GM12878 (cell line): Measurements from ENCODE around the gene SSBP2. TPM values are rescaled to one million over a fixed set of nuclear protein-coding genes. Genes with fewer than 3 reads are reported as not detected.

Experiments
- ATAC-seq: fragments of 200-7000 bp; cut with Tn5 transposase; 3 replicates; pipeline ENCODE4 v1.9.1; 2020; ENCODE audit warnings: mild to moderate bottlenecking, moderate library complexity
- BruUV-seq: library from RNA; stranded (reverse); fragments of 400-500 nt; replicated peaks from 2 replicates; lab custom pipeline; 2021; lab: Mats Ljungman, UMichigan
- CTCF ChIA-PET: fragments of 300-600 bp; sonication (Branson Sonifier 250); formaldehyde crosslinking; extraction: SDS; loops from one replicate; lab custom pipeline; 2021; ENCODE audit warnings: inconsistent platforms; lab: Yijun Ruan, JAX
- POLR2A ChIA-PET: fragments of 350-600 bp; formaldehyde crosslinking; extraction: SDS; loops from one replicate; lab custom pipeline; 2021; ENCODE audit warnings: inconsistent platforms; lab: Charles Lee
- RAD21 ChIA-PET: fragments of 300-600 bp; sonication (Branson Sonifier 250); formaldehyde crosslinking; loops from one replicate; lab custom pipeline; 2023; ENCODE audit warnings: antibody characterized with exemption; ENCODE audit not compliant: unreplicated experiment; lab: Charles Lee
- SMC1A ChIA-PET: fragments of 300-600 bp; sonication (Branson Sonifier 250); formaldehyde crosslinking; loops from one replicate; lab custom pipeline; 2023; ENCODE audit not compliant: unreplicated experiment, uncharacterized antibody; lab: Charles Lee
- DNase-seq: peaks from one replicate; pipeline ENCODE4 v3.0.0-alpha.2; 2011; ENCODE audit warnings: low read depth, low spot score
- FAIRE-seq: peaks from 3 replicates; lab custom pipeline; 2011; peaks lifted over from hg19 to GRCh38; lab: Jason Lieb, UNC
- H2AFZ ChIP-seq: 2 replicates; pipeline ENCODE4 v1.6.0; 2011; ENCODE audit warnings: low read depth, low read length, control low read depth; ENCODE audit not compliant: control insufficient read depth
- H3K27ac ChIP-seq: 2 replicates; pipeline ENCODE4 v1.5.1; 2011; ENCODE audit warnings: control low read depth; ENCODE audit not compliant: control insufficient read depth, insufficient read depth
- H3K27me3 ChIP-seq, 2 experiments: replicated peaks in 1 of 2; 2 replicates each; pipeline versions ENCODE4 v1.6.0 to v1.6.1; 2011; ENCODE audit warnings: low read length in 1 of 2; ENCODE audit not compliant: control insufficient read depth in 2 of 2, insufficient read depth in 2 of 2
- H3K36me3 ChIP-seq, 2 experiments: 2 replicates each; pipeline ENCODE4 v1.5.1; 2011; ENCODE audit warnings: low read length in 1 of 2; ENCODE audit not compliant: control insufficient read depth in 2 of 2, insufficient read depth in 2 of 2
- H3K4me1 ChIP-seq: 2 replicates; pipeline ENCODE4 v1.6.1; 2011; ENCODE audit warnings: mild to moderate bottlenecking, low read length, moderate library complexity, mixed read lengths; ENCODE audit not compliant: control insufficient read depth, insufficient read depth
- H3K4me2 ChIP-seq: 2 replicates; pipeline ENCODE4 v1.6.0; 2011; ENCODE audit warnings: control low read depth; ENCODE audit not compliant: control insufficient read depth, insufficient read depth
- H3K4me3 ChIP-seq: fragments of 200-600 bp; sonication (generic); 2 replicates; pipeline ENCODE4 v1.5.1; 2016
- H3K79me2 ChIP-seq: 2 replicates; pipeline ENCODE4 v1.6.0; 2011; ENCODE audit warnings: low read length; ENCODE audit not compliant: control insufficient read depth, insufficient read depth
- H3K9ac ChIP-seq: 2 replicates; pipeline ENCODE4 v1.8.0; 2011; ENCODE audit warnings: low read length, control low read depth, mixed read lengths; ENCODE audit not compliant: control insufficient read depth, insufficient read depth
- H3K9me3 ChIP-seq: replicated peaks from 3 replicates; pipeline ENCODE4 v1.5.1; 2011; ENCODE audit warnings: mild to moderate bottlenecking, low read length; ENCODE audit not compliant: control insufficient read depth, insufficient read depth
- H4K20me1 ChIP-seq: 2 replicates; pipeline ENCODE4 v1.6.0; 2011; ENCODE audit not compliant: control insufficient read depth, insufficient read depth
- HCFC1 ChIP-seq: fragments of 150-350 bp; IDR thresholded peaks from 2 replicates; pipeline ENCODE4 v1.6.1; 2014; ENCODE audit warnings: low read length
- HDAC6 ChIP-seq: fragments of 200-600 bp; sonication (generic); IDR thresholded peaks from one replicate; pipeline ENCODE4 v1.8.0; 2017; ENCODE audit warnings: antibody characterized with exemption; ENCODE audit not compliant: unreplicated experiment
- KAT2A ChIP-seq: conservative IDR thresholded peaks from 2 replicates; pipeline ENCODE4 v1.6.1; 2011; ENCODE audit warnings: low read depth, low read length; ENCODE audit not compliant: control insufficient read depth
- MEF2A ChIP-seq: IDR thresholded peaks from 2 replicates; pipeline ENCODE4 v1.6.1; 2011; ENCODE audit warnings: low read depth, mild to moderate bottlenecking, low read length, moderate library complexity; ENCODE audit not compliant: insufficient read depth
- MTA3 ChIP-seq: IDR thresholded peaks from 2 replicates; pipeline ENCODE4 v1.6.1; 2012; ENCODE audit warnings: low read length, inconsistent platforms, borderline replicate concordance
- PAX5 ChIP-seq: IDR thresholded peaks from 2 replicates; pipeline ENCODE4 v1.6.1; 2011; ENCODE audit warnings: low read depth, low read length, borderline replicate concordance
- RBBP5 ChIP-seq: fragments of 200-600 bp; sonication (generic); conservative IDR thresholded peaks from 2 replicates; pipeline ENCODE4 v1.6.1; 2016
- RCOR1 ChIP-seq: conservative IDR thresholded peaks from 2 replicates; pipeline ENCODE4 v1.6.1; 2012; ENCODE audit warnings: low read depth, low read length, improper control_type of control experiment
- SMAD5 ChIP-seq: IDR thresholded peaks from 2 replicates; pipeline ENCODE4 v1.6.1; 2016; ENCODE audit warnings: antibody characterized with exemption, low read depth
- WGBS: methylation state at CpG from one replicate; pipeline ENCODE4 v1.1.6; 2016; ENCODE audit warnings: low lambda C conversion rate; ENCODE audit not compliant: insufficient replicate concordance, insufficient coverage; ENCODE audit errors: missing lambda C conversion rate; 5-methylcytosine and 5-hydroxymethylcytosine counted together
- in situ Hi-C: fragments of 300-500 bp; cut with MboI; formaldehyde crosslinking; loops from 9 replicates; pipeline ENCODE4 v1.14.3; 2018; ENCODE audit warnings: mixed read lengths
- intact Hi-C: fragments of 100-400 bp; cut with micrococcal nuclease; formaldehyde crosslinking; loops from one replicate; pipeline ENCODE4 v1.14.2; 2022; ENCODE audit not compliant: unreplicated experiment
- polyA plus RNA-seq, 11 experiments: library from polyadenylated mRNA; depleted of rRNA in 4 of 11; unstranded in 6 of 11; stranded (reverse) in 5 of 11; fragments of >200 nt; fragmentation: Nextera tagmentation in 4 of 11; fragmentation: Illumina TruSeq in 1 of 11; extraction: Ambion mirVana in 4 of 11; extraction: Trizol in 1 of 11; gene quantifications; 1 replicate in 1 of 11; 2 replicates in 10 of 11; pipeline versions ENCODE4 v1.2.1 to v1.2.3, GENCODE V29; 2011 to 2016; ENCODE audit warnings: inconsistent platforms in 2 of 11, missing spikeins in 2 of 11, low read depth in 1 of 11
- total RNA-seq, 4 experiments: library from RNA; depleted of rRNA in 3 of 4; stranded (reverse); fragments of >200 nt in 3 of 4; fragmentation: Illumina TruSeq in 1 of 4; extraction: Trizol in 1 of 4; gene quantifications; 2 replicates each; pipeline versions ENCODE4 v1.2.1 to v1.2.3, GENCODE V29; 2013 to 2021
- TF ChIP-seq, protein P1 (sequence below): fragments of 450-650 bp; IDR thresholded peaks from 2 replicates; pipeline ENCODE4 v1.6.1; 2017; ENCODE audit warnings: mild to moderate bottlenecking, moderate library complexity
- TF ChIP-seq, protein P2 (sequence below): fragments of 450-650 bp; IDR thresholded peaks from 2 replicates; pipeline ENCODE4 v1.6.1; 2018; ENCODE audit warnings: mild to moderate bottlenecking, low read depth, moderate library complexity; ENCODE audit not compliant: partially characterized antibody
- TF ChIP-seq, protein P3 (sequence below): IDR thresholded peaks from 2 replicates; pipeline ENCODE4 v1.6.1; 2011; ENCODE audit warnings: low read depth, low read length, improper control_type of control experiment, borderline replicate concordance
- TF ChIP-seq, protein P4 (sequence below): fragments of 450-650 bp; conservative IDR thresholded peaks from 2 replicates; pipeline ENCODE4 v1.6.1; 2017; ENCODE audit warnings: mild to moderate bottlenecking, moderate library complexity

Gene SSBP2
- total and polyA plus RNA-seq, 10 of the 15 experiments (the other 5 are each of a cell fraction or from before 2014, with no cell fraction given) = 52.2 to 132 (median 110) TPM

DNA sequence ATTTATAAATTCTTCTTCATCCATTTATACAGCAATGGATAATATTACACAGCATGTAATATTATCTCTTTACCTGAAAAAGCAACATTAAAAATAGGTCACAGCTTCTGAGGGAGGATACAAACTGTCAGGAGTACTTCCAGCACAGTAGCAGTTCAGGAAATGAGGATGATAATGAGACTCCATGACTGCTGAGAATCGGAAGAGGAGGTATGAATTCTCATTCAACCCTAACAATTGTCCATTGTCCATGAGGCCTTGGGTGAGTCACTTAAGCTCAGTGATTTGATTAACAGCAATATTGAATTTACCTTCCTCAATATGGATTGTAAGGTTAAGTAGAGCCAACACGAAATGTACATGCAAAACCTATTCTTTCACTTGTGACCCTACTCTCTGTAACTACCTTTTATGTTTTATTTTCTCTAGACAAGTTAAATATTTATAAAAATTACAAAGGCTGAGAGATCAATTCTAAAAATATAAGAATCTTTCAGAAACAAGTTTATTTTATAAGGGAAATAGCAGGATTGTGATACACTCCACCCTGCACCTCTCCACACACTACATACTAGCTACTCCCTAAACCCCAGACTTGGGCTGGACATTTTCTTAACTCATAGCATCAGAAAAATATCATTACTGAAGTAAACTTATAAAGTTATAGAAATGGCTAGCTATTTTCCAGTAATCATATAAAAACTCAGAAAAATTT lies 197.9 kb downstream of the SSBP2 start:
- in situ Hi-C loops (no loop called here), intact Hi-C loops (no loop called here)
- Histone ChIP-seq H3K4me2 (no peak overlapping the region), H3K36me3 (no peaks in the 10 kb centered on the region), H3K79me2 (no peaks in the 10 kb centered on the region), H3K9ac (no peak overlapping the region), H3K27ac (no peak overlapping the region), H2AFZ (no peak overlapping the region), H3K27me3 (no peaks in the 10 kb centered on the region), H3K4me1 (no peaks in the 10 kb centered on the region), H3K4me3 (no peak overlapping the region), H3K9me3 (no peaks in the 10 kb centered on the region), H4K20me1 (no peaks in the 10 kb centered on the region)
- POLR2A ChIA-PET = no interaction called here
- RAD21 ChIA-PET = no interaction called here
- SMC1A ChIA-PET = no interaction called here
- 100% methylated on average over 2 of the region's 2 CpGs for WGBS
- no peak for FAIRE-seq
- no TSS peak for BruUV-seq
- CTCF ChIA-PET = interaction anchor here (0.6 to 1.4 kb wide), 2 partner anchors 15 to 16 kb away, joined by 3 read pairs; no protein-coding TSS in a partner anchor
- TF ChIP-seq HCFC1 = no peak
- no peak for TF ChIP-seq PAX5
- no peak for TF ChIP-seq RCOR1
- TF ChIP-seq KAT2A = no peak
- TF ChIP-seq, protein P1, sequence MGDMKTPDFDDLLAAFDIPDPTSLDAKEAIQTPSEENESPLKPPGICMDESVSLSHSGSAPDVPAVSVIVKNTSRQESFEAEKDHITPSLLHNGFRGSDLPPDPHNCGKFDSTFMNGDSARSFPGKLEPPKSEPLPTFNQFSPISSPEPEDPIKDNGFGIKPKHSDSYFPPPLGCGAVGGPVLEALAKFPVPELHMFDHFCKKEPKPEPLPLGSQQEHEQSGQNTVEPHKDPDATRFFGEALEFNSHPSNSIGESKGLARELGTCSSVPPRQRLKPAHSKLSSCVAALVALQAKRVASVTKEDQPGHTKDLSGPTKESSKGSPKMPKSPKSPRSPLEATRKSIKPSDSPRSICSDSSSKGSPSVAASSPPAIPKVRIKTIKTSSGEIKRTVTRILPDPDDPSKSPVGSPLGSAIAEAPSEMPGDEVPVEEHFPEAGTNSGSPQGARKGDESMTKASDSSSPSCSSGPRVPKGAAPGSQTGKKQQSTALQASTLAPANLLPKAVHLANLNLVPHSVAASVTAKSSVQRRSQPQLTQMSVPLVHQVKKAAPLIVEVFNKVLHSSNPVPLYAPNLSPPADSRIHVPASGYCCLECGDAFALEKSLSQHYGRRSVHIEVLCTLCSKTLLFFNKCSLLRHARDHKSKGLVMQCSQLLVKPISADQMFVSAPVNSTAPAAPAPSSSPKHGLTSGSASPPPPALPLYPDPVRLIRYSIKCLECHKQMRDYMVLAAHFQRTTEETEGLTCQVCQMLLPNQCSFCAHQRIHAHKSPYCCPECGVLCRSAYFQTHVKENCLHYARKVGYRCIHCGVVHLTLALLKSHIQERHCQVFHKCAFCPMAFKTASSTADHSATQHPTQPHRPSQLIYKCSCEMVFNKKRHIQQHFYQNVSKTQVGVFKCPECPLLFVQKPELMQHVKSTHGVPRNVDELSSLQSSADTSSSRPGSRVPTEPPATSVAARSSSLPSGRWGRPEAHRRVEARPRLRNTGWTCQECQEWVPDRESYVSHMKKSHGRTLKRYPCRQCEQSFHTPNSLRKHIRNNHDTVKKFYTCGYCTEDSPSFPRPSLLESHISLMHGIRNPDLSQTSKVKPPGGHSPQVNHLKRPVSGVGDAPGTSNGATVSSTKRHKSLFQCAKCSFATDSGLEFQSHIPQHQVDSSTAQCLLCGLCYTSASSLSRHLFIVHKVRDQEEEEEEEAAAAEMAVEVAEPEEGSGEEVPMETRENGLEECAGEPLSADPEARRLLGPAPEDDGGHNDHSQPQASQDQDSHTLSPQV = no peak
- no peak for TF ChIP-seq HDAC6
- no peak for TF ChIP-seq RBBP5
- TF ChIP-seq, protein P2, sequence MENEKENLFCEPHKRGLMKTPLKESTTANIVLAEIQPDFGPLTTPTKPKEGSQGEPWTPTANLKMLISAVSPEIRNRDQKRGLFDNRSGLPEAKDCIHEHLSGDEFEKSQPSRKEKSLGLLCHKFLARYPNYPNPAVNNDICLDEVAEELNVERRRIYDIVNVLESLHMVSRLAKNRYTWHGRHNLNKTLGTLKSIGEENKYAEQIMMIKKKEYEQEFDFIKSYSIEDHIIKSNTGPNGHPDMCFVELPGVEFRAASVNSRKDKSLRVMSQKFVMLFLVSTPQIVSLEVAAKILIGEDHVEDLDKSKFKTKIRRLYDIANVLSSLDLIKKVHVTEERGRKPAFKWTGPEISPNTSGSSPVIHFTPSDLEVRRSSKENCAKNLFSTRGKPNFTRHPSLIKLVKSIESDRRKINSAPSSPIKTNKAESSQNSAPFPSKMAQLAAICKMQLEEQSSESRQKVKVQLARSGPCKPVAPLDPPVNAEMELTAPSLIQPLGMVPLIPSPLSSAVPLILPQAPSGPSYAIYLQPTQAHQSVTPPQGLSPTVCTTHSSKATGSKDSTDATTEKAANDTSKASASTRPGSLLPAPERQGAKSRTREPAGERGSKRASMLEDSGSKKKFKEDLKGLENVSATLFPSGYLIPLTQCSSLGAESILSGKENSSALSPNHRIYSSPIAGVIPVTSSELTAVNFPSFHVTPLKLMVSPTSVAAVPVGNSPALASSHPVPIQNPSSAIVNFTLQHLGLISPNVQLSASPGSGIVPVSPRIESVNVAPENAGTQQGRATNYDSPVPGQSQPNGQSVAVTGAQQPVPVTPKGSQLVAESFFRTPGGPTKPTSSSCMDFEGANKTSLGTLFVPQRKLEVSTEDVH = no peak
- TF ChIP-seq MEF2A = no peak
- TF ChIP-seq, protein P3, sequence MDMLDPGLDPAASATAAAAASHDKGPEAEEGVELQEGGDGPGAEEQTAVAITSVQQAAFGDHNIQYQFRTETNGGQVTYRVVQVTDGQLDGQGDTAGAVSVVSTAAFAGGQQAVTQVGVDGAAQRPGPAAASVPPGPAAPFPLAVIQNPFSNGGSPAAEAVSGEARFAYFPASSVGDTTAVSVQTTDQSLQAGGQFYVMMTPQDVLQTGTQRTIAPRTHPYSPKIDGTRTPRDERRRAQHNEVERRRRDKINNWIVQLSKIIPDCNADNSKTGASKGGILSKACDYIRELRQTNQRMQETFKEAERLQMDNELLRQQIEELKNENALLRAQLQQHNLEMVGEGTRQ = no peak
- TF ChIP-seq SMAD5 = no peak
- TF ChIP-seq MTA3 = no peak
- TF ChIP-seq, protein P4, sequence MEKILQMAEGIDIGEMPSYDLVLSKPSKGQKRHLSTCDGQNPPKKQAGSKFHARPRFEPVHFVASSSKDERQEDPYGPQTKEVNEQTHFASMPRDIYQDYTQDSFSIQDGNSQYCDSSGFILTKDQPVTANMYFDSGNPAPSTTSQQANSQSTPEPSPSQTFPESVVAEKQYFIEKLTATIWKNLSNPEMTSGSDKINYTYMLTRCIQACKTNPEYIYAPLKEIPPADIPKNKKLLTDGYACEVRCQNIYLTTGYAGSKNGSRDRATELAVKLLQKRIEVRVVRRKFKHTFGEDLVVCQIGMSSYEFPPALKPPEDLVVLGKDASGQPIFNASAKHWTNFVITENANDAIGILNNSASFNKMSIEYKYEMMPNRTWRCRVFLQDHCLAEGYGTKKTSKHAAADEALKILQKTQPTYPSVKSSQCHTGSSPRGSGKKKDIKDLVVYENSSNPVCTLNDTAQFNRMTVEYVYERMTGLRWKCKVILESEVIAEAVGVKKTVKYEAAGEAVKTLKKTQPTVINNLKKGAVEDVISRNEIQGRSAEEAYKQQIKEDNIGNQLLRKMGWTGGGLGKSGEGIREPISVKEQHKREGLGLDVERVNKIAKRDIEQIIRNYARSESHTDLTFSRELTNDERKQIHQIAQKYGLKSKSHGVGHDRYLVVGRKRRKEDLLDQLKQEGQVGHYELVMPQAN = no peak
- no peak for DNase-seq
- ATAC-seq = no peak
